HG03095 (cell line): ENCODE results near the gene NCK2.
A peak's percentile ranks its signal among the peaks of the same experiment; 100 is the strongest.

Source experiments
- ATAC-seq: cut with Tn5 transposase; IDR thresholded peaks from one replicate; pipeline ENCODE4 v1.9.1; 2021; ENCODE audit warnings: moderate library complexity; ENCODE audit not compliant: unreplicated experiment

NCK2 gene

DNA sequence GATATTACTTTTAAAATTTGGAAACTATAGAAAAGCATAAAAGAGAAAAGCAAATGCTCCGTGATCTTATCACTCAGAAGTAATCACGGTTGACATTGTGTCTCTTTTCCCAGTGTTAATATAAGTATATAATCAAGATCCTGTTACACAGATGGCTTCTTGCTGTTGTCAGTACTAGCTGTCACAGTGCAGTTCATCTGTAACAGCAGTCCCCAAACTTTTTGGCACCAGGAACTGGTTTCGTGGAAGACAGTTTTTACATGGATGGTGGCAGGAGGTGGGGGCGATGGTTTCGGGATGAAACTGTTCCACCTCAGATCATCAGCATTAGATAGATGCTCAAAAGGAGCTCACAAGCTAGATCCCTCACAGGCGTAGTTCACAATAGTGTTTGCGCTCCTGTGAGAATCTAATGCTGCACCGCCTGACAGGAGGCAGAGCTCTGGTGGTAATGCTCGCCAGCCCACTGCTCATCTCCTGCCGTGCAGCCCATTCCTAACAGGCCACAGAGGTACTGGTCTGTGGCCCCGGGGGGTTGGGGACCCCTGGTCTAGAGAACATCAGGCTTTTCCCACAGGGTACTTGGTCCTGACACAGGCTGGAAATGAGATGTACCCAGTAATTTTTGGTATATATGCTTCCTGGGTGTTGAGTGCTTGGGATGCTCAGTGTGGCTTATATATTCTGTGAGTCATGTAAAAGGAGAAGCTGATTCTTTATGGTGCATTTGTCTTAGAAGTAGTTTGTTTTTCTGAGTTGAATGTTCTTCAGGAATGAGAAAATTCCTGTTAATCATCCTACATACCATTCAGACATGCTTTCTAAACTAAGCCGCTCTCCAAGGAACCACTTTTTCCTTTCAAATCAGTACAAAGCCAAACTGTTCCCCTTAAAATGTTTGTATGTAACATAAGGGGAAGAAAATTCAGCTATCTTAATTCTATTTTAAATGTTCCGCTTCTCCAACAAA, 121.8 kb downstream of the NCK2 start:
- no peak for ATAC-seq

- no peak for ATAC-seq
Observed at GRCh38 chr2:105867587-105867986, 122.9 kb downstream of the NCK2 start.

DNA sequence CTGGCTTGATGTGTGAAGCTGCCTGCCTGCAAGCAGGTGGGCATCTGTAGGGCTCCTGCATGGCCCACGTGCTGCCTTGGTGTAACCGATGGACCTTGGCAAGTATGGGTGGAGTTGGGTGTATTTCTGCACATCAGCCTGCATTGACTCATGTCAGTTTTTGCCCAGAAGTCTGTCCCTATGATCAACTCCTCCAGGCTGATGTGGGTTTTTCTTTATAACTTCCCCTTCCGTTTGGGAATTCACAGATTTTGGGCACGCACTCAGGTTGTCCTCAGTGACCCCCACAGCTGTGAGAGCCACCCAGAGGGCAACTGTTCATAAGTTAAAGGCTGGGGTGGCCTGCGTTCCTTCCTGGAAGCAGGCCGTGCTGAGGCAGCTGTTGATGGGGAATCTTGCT, 123.3 kb downstream of the NCK2 start:
- no peak for ATAC-seq

GRCh38 chr2:105869341-105869740, 124.6 kb downstream of the NCK2 start:
- no peak for ATAC-seq

DNA sequence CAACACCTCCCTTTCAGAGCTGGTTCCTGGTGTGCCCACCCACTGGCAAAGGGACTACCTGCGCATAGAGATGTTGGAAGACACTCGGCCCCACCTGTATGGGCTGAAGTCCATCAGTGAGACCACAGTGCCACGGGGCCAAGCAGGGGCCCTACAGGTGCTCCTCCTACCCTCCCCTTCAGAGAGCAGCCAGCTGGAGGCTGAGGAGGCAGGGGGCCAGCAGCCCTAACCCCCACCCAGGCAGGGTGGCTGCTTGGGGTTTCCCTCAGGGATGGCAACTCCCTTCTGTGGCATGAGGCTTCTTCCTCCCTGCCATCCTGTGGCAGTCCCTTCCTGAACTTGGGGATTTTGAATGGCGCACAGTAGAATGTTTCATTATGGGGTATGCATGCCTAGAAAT, 125.3 kb downstream of the NCK2 start:
- no peak for ATAC-seq

DNA sequence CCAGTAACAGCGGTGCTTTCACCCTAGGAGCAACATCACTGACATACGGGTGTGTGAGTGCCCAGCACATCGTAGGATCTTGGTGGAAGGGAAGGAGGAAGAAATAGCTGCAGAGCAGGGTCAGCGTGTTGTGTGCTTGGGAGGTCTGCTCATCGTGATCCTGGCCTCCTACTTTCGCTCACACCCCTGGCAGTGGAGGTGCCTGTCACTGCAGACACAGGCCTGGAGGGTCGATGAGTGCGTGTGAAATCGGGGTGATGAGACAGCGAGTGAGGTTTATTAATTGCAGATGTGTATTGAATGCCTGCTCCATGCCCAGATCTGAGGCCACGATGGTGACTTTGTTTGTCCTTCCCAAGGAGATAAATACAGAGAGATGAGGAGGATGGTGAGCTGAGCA, 126.1 kb downstream of the NCK2 start:
- ATAC-seq, result no peak

- no peak for ATAC-seq
Observed at GRCh38 chr2:105872142-105872728, 127.5 kb downstream of the NCK2 start.

- ATAC-seq, result no peak
Observed at GRCh38 chr2:105872830-105873229, 128.1 kb downstream of the NCK2 start.

- peak; percentile 2 for ATAC-seq
Observed at GRCh38 chr2:105873281-105873680, 128.6 kb downstream of the NCK2 start.

GRCh38 chr2:105873721-105874120, 129.0 kb downstream of the NCK2 start:
- peak; percentile 92 for ATAC-seq

DNA sequence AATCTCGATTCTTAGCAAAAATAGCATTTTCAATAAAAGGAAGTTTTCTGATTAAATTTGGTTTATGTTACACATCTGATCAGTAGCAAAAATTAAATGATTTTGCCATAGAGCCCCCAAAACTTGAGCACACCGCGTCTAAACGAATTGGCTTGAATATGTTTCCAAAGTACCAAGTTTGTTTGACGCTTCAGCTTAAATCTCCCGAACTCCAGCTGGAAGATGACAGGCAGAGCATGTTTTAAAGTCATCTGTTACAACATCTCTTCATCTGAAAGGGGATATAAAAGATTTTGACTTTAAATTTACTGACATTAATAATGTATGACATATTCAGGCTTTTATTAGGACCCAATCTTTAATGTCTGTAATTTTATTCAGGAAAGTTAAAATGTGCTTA, 129.8 kb downstream of the NCK2 start:
- ATAC-seq, result no peak

DNA sequence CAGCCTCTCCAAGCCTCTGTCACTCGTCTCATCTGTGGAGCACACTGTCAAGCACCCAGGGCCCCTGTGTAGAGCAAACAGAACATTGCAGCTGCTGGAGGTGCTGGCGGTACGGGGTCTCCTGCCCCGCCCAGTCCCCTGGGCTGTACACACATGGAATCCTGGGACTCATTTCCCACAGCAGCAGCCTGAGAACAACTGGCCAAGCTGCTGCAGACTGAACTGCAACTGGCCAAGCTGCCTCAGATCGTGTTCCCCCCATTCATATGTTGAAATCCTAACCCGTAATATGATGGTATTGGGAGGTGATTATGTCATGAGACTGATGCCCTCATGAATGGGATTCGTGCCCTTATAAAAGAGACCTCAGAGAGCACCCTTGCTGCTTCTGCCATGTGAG, 130.5 kb downstream of the NCK2 start:
- no peak for ATAC-seq

GRCh38 chr2:105876191-105876590, 131.5 kb downstream of the NCK2 start:
- no peak for ATAC-seq

- ATAC-seq, result no peak
Observed at GRCh38 chr2:105877945-105878344, 133.2 kb downstream of the NCK2 start.

GRCh38 chr2:105879106-105879802, 134.5 kb downstream of the NCK2 start:
- no peak for ATAC-seq

DNA sequence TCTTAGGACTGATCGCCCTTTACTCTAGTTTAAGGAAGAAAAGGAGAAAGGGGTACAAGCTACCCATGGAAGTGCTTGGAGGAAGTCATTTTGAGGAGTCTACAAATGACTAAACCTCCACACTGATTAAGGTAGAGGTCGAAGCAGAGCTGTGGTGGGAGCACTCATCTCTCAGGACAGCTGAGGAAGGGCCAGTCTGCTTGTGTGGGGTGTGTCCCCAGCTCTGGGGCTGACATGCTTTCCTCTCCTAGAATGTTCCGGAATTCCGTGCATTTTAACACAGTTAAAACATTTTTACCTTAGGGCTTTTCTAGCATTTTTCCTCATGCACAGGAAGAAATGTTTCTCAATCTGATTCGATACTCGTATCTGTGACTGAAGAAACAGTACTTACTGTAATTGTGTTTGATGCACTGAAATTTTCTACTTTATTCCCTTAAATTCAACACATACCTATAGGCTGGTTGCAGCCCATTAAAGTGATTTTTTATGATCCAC, 135.1 kb downstream of the NCK2 start:
- no peak for ATAC-seq

DNA sequence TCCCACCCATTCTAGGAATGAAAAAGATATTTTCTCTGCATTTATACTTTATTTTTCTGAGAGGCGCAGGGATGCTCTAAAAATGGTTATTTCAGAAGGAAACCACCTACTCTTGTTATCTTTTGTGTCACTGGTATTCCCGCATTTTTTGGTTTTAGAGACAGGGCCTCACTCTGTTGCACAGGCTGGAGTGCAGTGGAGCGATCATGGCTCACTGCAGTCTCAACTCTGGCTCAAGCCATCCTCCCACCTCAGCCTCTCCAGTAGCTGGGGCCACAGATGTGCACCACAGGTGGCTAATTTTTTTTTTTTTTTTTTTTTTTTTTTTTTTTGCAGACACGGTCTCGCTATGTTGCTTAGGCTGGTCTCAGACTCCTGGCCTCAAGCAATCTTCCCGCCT, 135.9 kb downstream of the NCK2 start:
- ATAC-seq, result no peak

DNA sequence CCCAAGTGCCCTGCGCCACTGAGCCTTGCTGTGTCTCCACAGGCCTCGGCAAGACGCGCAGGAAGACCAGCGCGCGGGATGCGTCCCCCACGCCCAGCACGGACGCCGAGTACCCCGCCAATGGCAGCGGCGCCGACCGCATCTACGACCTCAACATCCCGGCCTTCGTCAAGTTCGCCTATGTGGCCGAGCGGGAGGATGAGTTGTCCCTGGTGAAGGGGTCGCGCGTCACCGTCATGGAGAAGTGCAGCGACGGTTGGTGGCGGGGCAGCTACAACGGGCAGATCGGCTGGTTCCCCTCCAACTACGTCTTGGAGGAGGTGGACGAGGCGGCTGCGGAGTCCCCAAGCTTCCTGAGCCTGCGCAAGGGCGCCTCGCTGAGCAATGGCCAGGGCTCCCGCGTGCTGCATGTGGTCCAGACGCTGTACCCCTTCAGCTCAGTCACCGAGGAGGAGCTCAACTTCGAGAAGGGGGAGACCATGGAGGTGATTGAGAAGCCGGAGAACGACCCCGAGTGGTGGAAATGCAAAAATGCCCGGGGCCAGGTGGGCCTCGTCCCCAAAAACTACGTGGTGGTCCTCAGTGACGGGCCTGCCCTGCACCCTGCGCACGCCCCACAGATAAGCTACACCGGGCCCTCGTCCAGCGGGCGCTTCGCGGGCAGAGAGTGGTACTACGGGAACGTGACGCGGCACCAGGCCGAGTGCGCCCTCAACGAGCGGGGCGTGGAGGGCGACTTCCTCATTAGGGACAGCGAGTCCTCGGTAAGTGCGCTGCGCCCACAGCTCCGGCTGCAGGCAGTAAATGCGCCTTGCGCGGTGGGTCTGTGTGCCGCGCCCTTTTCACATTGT, 136.8 kb downstream of the NCK2 start:
- no peak for ATAC-seq

GRCh38 chr2:105882341-105882740, 137.6 kb downstream of the NCK2 start:
- no peak for ATAC-seq

DNA sequence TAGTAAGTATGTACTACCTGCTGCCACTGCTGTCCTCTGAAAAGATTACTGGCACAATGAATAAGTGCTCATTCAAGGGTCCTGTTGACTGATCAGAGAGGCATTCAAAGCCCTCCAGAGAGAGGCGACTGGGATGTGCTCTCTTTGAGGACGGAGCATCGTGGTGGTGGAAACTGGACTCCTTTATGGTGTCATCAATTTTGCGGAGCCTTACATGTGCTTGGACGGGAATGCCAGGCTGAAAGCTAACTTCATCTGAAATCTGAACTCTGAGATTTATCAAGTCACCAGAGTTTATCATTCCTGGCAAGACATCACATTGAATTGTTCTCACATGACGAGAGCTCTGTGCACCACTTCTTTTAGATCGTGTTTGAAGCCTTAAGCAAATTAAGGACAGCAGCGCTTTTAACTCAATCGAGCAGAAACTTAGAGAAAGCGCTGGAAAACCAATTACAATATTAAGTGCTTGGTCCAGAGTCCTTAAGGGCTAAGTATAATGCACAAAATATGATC, 138.3 kb downstream of the NCK2 start:
- no peak for ATAC-seq
